Adipocyte (in vitro differentiated cells): ENCODE results near the gene NRP1.
A peak's percentile ranks its signal among the peaks of the same experiment; 100 is the strongest.

ENCODE experiments used
- DNase-seq: peaks from one replicate; pipeline ENCODE4 v3.0.0-alpha.2; 2015; ENCODE audit warnings: low read depth
- H3K27me3 ChIP-seq: replicated peaks from 2 replicates; pipeline ENCODE4 v1.7.0; 2013; ENCODE audit warnings: mild to moderate bottlenecking, low read length, moderate library complexity; ENCODE audit not compliant: control insufficient read depth, insufficient read depth
- H3K36me3 ChIP-seq: 2 replicates; pipeline ENCODE4 v1.7.0; 2013; ENCODE audit warnings: low read length, mild to moderate bottlenecking, moderate library complexity; ENCODE audit not compliant: control insufficient read depth, insufficient read depth, severe bottlenecking
- H3K4me1 ChIP-seq: 2 replicates; pipeline ENCODE4 v1.7.0; 2013; ENCODE audit warnings: mild to moderate bottlenecking, low read length, moderate library complexity; ENCODE audit not compliant: control insufficient read depth, insufficient read depth
- H3K4me3 ChIP-seq: 2 replicates; pipeline ENCODE4 v1.7.0; 2013; ENCODE audit warnings: mild to moderate bottlenecking, low read length, moderate library complexity
- H3K9ac ChIP-seq: 2 replicates; pipeline ENCODE4 v1.7.0; 2013; ENCODE audit warnings: mild to moderate bottlenecking, low read length, moderate library complexity
- H3K9me3 ChIP-seq: 2 replicates; pipeline ENCODE4 v1.7.0; 2013; ENCODE audit warnings: mild to moderate bottlenecking, low read length, moderate library complexity; ENCODE audit not compliant: control insufficient read depth

Gene NRP1

GRCh38 chr10:33370434-33370930 lies 36.0 kb upstream of the NRP1 start:
- peaks cover 13% of the 10 kb centered on the region for H3K9me3 ChIP-seq

GRCh38 chr10:33368086-33368485 lies 33.6 kb upstream of the NRP1 start:
- Histone ChIP-seq H3K9me3 (peaks cover 13% of the 10 kb centered on the region), H3K27me3 (no peaks in the 10 kb centered on the region), H3K4me3 (no peak overlapping the region), H3K36me3 (no peaks in the 10 kb centered on the region), H3K9ac (no peak overlapping the region), H3K4me1 (peaks cover 16% of the 10 kb centered on the region)
- DNase-seq = no peak

More at GRCh38 chr10:33370434-33370930, 36.0 kb upstream of the NRP1 start:
- Histone ChIP-seq H3K9ac (no peak overlapping the region), H3K27me3 (no peaks in the 10 kb centered on the region), H3K36me3 (no peaks in the 10 kb centered on the region), H3K4me1 (peaks cover 7% of the 10 kb centered on the region), H3K4me3 (no peak overlapping the region)
- DNase-seq = no peak

- Histone ChIP-seq H3K4me1 (peaks cover 16% of the 10 kb centered on the region), H3K9me3 (peaks cover 13% of the 10 kb centered on the region), H3K27me3 (no peaks in the 10 kb centered on the region), H3K9ac (peak overlapping the region; percentile 63), H3K36me3 (no peaks in the 10 kb centered on the region), H3K4me3 (peak overlapping the region; percentile 43)
- peak; percentile 75 for DNase-seq
Observed at GRCh38 chr10:33365871-33366411, 31.5 kb upstream of the NRP1 start.

- H3K36me3 ChIP-seq = no peaks in the 10 kb centered on the region
- H3K9ac ChIP-seq = peak overlapping the region; percentile 63
- H3K9me3 ChIP-seq = peaks cover 13% of the 10 kb centered on the region
- H3K27me3 ChIP-seq = no peaks in the 10 kb centered on the region
- DNase-seq = no peak
- H3K4me1 ChIP-seq = peaks cover 16% of the 10 kb centered on the region
- H3K4me3 ChIP-seq = peak overlapping the region; percentile 43
Observed at GRCh38 chr10:33365301-33365700, 30.8 kb upstream of the NRP1 start.

GRCh38 chr10:33363106-33363505 lies 28.6 kb upstream of the NRP1 start:
- Histone ChIP-seq H3K4me3 (no peak overlapping the region), H3K36me3 (no peaks in the 10 kb centered on the region), H3K9ac (no peak overlapping the region), H3K4me1 (peaks cover 16% of the 10 kb centered on the region), H3K27me3 (no peaks in the 10 kb centered on the region), H3K9me3 (peaks cover 13% of the 10 kb centered on the region)
- DNase-seq = peak; percentile 30

- Histone ChIP-seq H3K4me3 (no peak overlapping the region), H3K9ac (no peak overlapping the region), H3K4me1 (no peaks in the 10 kb centered on the region), H3K36me3 (no peaks in the 10 kb centered on the region), H3K27me3 (no peaks in the 10 kb centered on the region), H3K9me3 (no peaks in the 10 kb centered on the region)
- DNase-seq = no peak
Observed at GRCh38 chr10:33358016-33358415, 23.5 kb upstream of the NRP1 start.

- Histone ChIP-seq H3K27me3 (no peaks in the 10 kb centered on the region), H3K9ac (no peak overlapping the region), H3K9me3 (no peaks in the 10 kb centered on the region), H3K36me3 (no peaks in the 10 kb centered on the region), H3K4me1 (peaks cover 8% of the 10 kb centered on the region), H3K4me3 (no peak overlapping the region)
- DNase-seq = no peak
Observed at GRCh38 chr10:33355274-33355673, 20.8 kb upstream of the NRP1 start.

- no peak for DNase-seq
- Histone ChIP-seq H3K36me3 (no peaks in the 10 kb centered on the region), H3K9ac (no peak overlapping the region), H3K27me3 (no peaks in the 10 kb centered on the region), H3K4me1 (peaks cover 8% of the 10 kb centered on the region), H3K4me3 (no peak overlapping the region), H3K9me3 (no peaks in the 10 kb centered on the region)
Observed at GRCh38 chr10:33353853-33354252, 19.4 kb upstream of the NRP1 start.

- no peak for DNase-seq
- Histone ChIP-seq H3K4me3 (no peak overlapping the region), H3K9me3 (no peaks in the 10 kb centered on the region), H3K36me3 (no peaks in the 10 kb centered on the region), H3K27me3 (no peaks in the 10 kb centered on the region), H3K4me1 (peaks cover 8% of the 10 kb centered on the region), H3K9ac (no peak overlapping the region)
Observed at GRCh38 chr10:33353334-33353733, 18.9 kb upstream of the NRP1 start.

GRCh38 chr10:33352615-33353014 lies 18.1 kb upstream of the NRP1 start:
- Histone ChIP-seq H3K9me3 (no peaks in the 10 kb centered on the region), H3K9ac (no peak overlapping the region), H3K36me3 (no peaks in the 10 kb centered on the region), H3K27me3 (no peaks in the 10 kb centered on the region), H3K4me1 (peaks cover 8% of the 10 kb centered on the region), H3K4me3 (peak overlapping the region; percentile 29)
- DNase-seq = no peak

- DNase-seq = peak; percentile 52
- H3K9ac ChIP-seq = no peak overlapping the region
Observed at GRCh38 chr10:33352175-33352574, 17.7 kb upstream of the NRP1 start.

GRCh38 chr10:33350041-33350440 lies 15.6 kb upstream of the NRP1 start:
- H3K4me1 ChIP-seq = peaks cover 13% of the 10 kb centered on the region
- H3K9me3 ChIP-seq = no peaks in the 10 kb centered on the region
- DNase-seq = no peak
- H3K9ac ChIP-seq = no peak overlapping the region
- H3K27me3 ChIP-seq = no peaks in the 10 kb centered on the region
- H3K4me3 ChIP-seq = no peak overlapping the region
- no peaks in the 10 kb centered on the region for H3K36me3 ChIP-seq

More at GRCh38 chr10:33352175-33352574, 17.7 kb upstream of the NRP1 start:
- Histone ChIP-seq H3K27me3 (no peaks in the 10 kb centered on the region), H3K4me1 (peaks cover 12% of the 10 kb centered on the region), H3K4me3 (peak overlapping the region; percentile 29), H3K36me3 (no peaks in the 10 kb centered on the region), H3K9me3 (no peaks in the 10 kb centered on the region)
